Epithelial cell of esophagus (primary cell): ENCODE data around the gene C10orf62.

ENCODE experiments used
- DNase-seq: peaks from one replicate; pipeline ENCODE4 v3.0.0; 2010; ENCODE audit warnings: low read depth
- H3K4me3 ChIP-seq: 2 replicates; pipeline ENCODE4 v1.5.1; 2011; ENCODE audit warnings: mild to moderate bottlenecking, low read length, control low read depth
- CTCF ChIP-seq: IDR thresholded peaks from 2 replicates; pipeline ENCODE4 v1.5.1; 2011; ENCODE audit warnings: low read depth, mild to moderate bottlenecking, low read length, control low read depth, inconsistent platforms; ENCODE audit not compliant: insufficient read depth; ENCODE audit errors: missing control alignments

C10orf62 gene

GRCh38 chr10:97584798-97585438 is 4.6 kb upstream of the C10orf62 start:
- TF ChIP-seq CTCF = no peak
- DNase-seq = no peak
- no peak overlapping the region for H3K4me3 ChIP-seq

- DNase-seq = no peak
- TF ChIP-seq CTCF = no peak
- no peak overlapping the region for H3K4me3 ChIP-seq
These were observed 4.1 kb upstream of the C10orf62 start for GRCh38 chr10:97585439-97585811.

DNA sequence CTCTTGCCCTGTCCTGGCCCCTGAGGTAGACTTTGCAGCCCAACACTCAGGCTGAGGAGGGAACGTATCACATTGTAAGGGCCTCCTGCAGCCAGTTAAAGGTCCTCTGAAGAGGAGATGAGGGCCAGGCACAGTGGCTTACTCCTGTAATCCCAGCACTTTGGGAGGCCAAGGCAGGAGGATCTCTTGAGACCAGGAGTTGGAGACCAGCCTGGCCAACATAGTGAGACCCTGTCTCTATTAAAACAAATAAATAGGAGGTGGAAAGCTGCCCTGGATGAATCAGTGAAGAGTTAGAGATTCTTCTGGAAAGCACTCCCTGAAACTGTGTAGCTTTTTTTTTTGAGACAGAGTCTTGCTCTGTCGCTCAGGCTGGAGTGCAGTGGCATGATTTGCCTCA is 2.3 kb upstream of the C10orf62 start:
- no peak for TF ChIP-seq CTCF
- no peak for DNase-seq
- no peak overlapping the region for H3K4me3 ChIP-seq

- DNase-seq = no peak
- no peak overlapping the region for H3K4me3 ChIP-seq
- TF ChIP-seq CTCF = no peak
These were observed 694 bp downstream of the C10orf62 start for GRCh38 chr10:97590082-97590747.

DNA sequence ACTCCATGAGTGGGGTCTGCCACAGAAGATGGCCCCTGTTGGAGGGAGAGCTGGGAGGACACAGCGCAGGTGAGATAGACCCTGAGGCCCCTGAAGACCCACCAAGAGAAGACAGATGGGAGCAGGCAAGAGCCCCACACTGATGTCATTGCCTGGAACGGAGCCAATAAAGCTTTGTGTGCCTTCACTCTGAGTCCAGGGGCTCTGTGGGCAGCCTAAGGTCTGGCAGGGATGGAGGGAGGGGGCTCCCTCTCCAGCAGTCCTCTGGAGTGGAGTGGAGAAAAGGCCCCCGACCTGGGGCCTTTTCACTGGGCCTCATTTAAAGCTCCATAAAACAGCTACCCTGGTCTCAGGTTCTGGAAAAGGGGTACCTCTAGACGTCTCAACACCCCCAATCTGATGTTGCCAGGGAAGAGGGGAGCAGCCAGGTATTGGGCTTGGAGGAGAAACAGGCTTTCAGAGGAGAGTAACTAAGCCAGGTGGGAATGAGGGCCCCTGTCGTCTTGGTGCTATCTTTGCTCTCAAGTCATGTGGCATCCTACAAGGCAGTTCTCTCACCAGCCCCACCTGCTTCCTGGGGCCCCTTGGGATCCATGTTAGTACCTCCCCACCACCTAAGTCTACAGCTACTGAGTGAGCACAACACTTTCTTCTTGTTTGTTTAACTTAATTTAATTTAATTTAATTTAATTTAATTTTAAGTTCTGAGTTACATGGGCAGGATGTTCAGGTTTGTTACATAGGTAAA is 1.4 kb downstream of the C10orf62 start:
- no peak for DNase-seq
- no peak overlapping the region for H3K4me3 ChIP-seq
- TF ChIP-seq CTCF = no peak

DNA sequence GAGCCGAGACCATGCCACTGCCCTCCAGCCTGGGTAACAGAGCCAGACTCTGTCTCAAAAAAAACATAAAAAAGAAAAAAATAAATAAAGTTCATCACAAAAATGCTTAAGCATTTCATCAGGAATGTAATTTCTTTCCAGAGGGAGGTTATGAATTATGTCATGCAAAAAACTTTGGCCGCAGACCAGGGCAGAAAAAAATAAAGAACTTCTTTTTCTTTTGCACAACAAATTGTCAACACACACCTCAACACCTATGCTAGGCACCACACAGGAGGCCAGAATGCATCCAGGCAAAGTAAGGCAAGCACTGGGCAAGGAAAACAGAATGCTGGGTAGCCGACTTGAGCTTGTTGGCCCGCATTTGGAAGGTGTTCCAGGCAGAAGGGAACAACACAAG is 3.9 kb downstream of the C10orf62 start:
- no peak for DNase-seq
- H3K4me3 ChIP-seq = no peak overlapping the region
- TF ChIP-seq CTCF = no peak
